Endothelial cell (in vitro differentiated cells): Measurements from ENCODE around the gene MIER1. TPM values are rescaled to one million over a fixed set of nuclear protein-coding genes. Genes with fewer than 3 reads are reported as not detected.
A peak's percentile ranks its signal among the peaks of the same experiment; 100 is the strongest.

Experiments
- DNase-seq: peaks from one replicate; pipeline ENCODE4 v3.0.0; 2021; ENCODE audit warnings: low spot score
- H3K27ac Mint-ChIP-seq: one replicate; pipeline ENCODE4 v1.8.0; 2021; ENCODE audit warnings: mixed read lengths, inconsistent platforms; ENCODE audit not compliant: unreplicated experiment
- H3K27me3 Mint-ChIP-seq: one replicate; pipeline ENCODE4 v1.8.0; 2021; ENCODE audit warnings: mild to moderate bottlenecking, moderate library complexity, mixed read lengths, inconsistent platforms; ENCODE audit not compliant: unreplicated experiment
- H3K36me3 Mint-ChIP-seq: one replicate; pipeline ENCODE4 v1.8.0; 2021; ENCODE audit warnings: mild to moderate bottlenecking, low read depth, mixed read lengths, inconsistent platforms; ENCODE audit not compliant: unreplicated experiment
- H3K4me1 Mint-ChIP-seq: one replicate; pipeline ENCODE4 v1.8.0; 2021; ENCODE audit warnings: mild to moderate bottlenecking, mixed read lengths, inconsistent platforms; ENCODE audit not compliant: unreplicated experiment
- H3K4me3 Mint-ChIP-seq: one replicate; pipeline ENCODE4 v1.8.0; 2021; ENCODE audit warnings: mild to moderate bottlenecking, mixed read lengths, inconsistent platforms; ENCODE audit not compliant: unreplicated experiment
- H3K9me3 Mint-ChIP-seq: one replicate; pipeline ENCODE4 v1.8.0; 2021; ENCODE audit warnings: mixed read lengths, inconsistent platforms; ENCODE audit not compliant: unreplicated experiment
- CTCF ChIP-seq: fragments of 200-600 bp; sonication (generic); IDR thresholded peaks from one replicate; pipeline ENCODE4 v1.5.0; 2021; ENCODE audit warnings: antibody characterized with exemption; ENCODE audit not compliant: unreplicated experiment
- total RNA-seq: library from RNA; stranded (reverse); fragmentation: NEBNext Ultra II Directional; extraction: Animal tissue kit (Norgen Biotek cat#: 25700); gene quantifications from one replicate; pipeline ENCODE4 v1.2.1, GENCODE V29; 2021; ENCODE audit not compliant: unreplicated experiment

The MIER1 gene
- total RNA-seq, 1 donor from 2014 or later: 33.2 TPM

- Mint-ChIP-seq H3K9me3 (no peaks in the 10 kb centered on the region), H3K4me1 (peaks cover 22% of the 10 kb centered on the region), H3K4me3 (peak overlapping the region; percentile 95), H3K27me3 (peaks cover 13% of the 10 kb centered on the region), H3K27ac (peak overlapping the region; percentile 94), H3K36me3 (no peaks in the 10 kb centered on the region)
- no peak for TF ChIP-seq CTCF
- DNase-seq: no peak
These were observed 744 bp downstream of the MIER1 start for GRCh38 chr1:66925558-66925910.

DNA sequence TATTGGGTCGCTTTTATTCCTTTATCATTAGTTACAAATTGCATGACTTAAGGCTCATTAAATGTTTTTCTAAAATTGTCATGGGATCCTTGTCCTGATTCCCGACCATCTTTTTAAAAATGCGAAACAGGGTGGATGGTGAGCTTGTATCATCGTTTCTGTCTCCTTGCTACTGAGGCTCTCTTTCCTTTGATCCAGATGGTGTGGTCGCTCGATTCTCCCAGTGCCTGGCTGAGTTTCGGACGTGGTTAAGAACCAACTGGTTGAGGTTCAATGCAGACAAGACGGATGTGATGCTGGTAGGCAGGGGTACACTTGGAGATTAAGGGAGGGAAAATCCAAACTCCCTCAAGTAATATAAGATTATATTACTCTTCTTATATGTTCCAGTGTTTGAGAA lies 1.2 kb downstream of the MIER1 start:
- DNase-seq: peak; percentile 14
- H3K4me1 Mint-ChIP-seq: peaks cover 20% of the 10 kb centered on the region
- H3K27ac Mint-ChIP-seq: peak overlapping the region; percentile 94
- H3K36me3 Mint-ChIP-seq: no peaks in the 10 kb centered on the region
- peaks cover 16% of the 10 kb centered on the region for H3K27me3 Mint-ChIP-seq
- H3K9me3 Mint-ChIP-seq: no peaks in the 10 kb centered on the region
- H3K4me3 Mint-ChIP-seq: peak overlapping the region; percentile 95
- no peak for TF ChIP-seq CTCF

GRCh38 chr1:66927528-66927927 lies 2.7 kb downstream of the MIER1 start:
- no peak overlapping the region for H3K27ac Mint-ChIP-seq
- H3K4me1 Mint-ChIP-seq: peaks cover 27% of the 10 kb centered on the region
- H3K4me3 Mint-ChIP-seq: no peak overlapping the region
- H3K27me3 Mint-ChIP-seq: peaks cover 18% of the 10 kb centered on the region
- no peaks in the 10 kb centered on the region for H3K36me3 Mint-ChIP-seq
- no peaks in the 10 kb centered on the region for H3K9me3 Mint-ChIP-seq
- no peak for TF ChIP-seq CTCF
- no peak for DNase-seq

DNA sequence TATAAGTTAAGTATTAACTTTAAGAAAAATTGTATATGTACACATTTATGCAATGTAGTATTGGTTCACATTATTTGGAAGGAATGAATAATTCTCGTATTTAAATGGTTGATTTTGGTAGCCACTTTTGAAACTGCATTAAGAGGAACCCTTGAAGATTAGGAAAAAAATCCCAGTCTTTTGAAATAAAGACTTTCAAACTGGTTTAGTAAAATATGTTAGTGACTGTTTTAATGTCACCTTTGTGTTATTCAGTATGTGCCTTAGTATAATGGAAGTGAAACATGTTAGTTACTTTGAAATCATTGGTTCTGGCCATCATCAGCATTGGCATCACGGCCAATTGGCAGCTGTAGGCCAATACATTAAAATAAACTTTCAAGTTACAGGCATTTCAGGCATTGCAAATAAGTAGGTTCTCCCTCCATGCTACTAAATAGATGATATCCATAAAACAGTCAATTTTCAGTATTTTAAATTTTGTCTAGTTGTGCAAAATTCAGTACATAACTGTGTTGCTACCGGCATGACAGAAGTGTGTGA lies 4.4 kb downstream of the MIER1 start:
- H3K27ac Mint-ChIP-seq: peak overlapping the region; percentile 3

GRCh38 chr1:66929691-66929998 lies 4.9 kb downstream of the MIER1 start:
- Mint-ChIP-seq H3K27me3 (peaks cover 10% of the 10 kb centered on the region), H3K4me3 (peak overlapping the region; percentile 85), H3K36me3 (no peaks in the 10 kb centered on the region), H3K27ac (peak overlapping the region; percentile 3), H3K9me3 (no peaks in the 10 kb centered on the region), H3K4me1 (peaks cover 21% of the 10 kb centered on the region)
- no peak for TF ChIP-seq CTCF
- no peak for DNase-seq

More for the DNA sequence above, 4.4 kb downstream of the MIER1 start:
- Mint-ChIP-seq H3K4me1 (peaks cover 21% of the 10 kb centered on the region), H3K4me3 (peak overlapping the region; percentile 85), H3K36me3 (no peaks in the 10 kb centered on the region), H3K9me3 (no peaks in the 10 kb centered on the region), H3K27me3 (peaks cover 10% of the 10 kb centered on the region)
- TF ChIP-seq CTCF: no peak
- DNase-seq: no peak
